ENCODE data around the gene ZNF132.

DNA sequence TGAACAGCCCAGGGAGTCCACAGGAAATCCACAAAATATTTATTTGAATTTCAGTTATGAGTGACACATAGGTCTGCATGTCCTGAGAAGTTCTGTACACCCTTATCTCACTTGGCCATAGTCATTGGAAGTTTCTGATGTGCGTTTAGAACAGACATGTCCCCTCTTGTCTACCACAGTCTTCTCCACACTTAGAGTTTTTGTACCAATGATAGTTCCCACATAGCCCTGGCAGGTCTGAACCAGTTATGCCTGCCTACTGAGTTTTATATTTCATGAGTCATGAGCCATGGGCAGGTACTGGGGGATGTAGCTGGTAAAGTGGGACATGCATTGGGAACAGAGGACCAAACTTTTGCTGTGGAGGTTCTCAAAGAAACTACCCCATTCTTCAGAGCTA lies 11.3 kb downstream of the ZNF132 start:
- TF ChIP-seq POLR2AphosphoS5 (IDR thresholded peaks at IDR 0.05) (no peak), POLR2A (IDR thresholded peaks at IDR 0.05) (no peak), EP300 (IDR thresholded peaks at IDR 0.05) (no peak)
- TF ChIP-seq, protein P1, sequence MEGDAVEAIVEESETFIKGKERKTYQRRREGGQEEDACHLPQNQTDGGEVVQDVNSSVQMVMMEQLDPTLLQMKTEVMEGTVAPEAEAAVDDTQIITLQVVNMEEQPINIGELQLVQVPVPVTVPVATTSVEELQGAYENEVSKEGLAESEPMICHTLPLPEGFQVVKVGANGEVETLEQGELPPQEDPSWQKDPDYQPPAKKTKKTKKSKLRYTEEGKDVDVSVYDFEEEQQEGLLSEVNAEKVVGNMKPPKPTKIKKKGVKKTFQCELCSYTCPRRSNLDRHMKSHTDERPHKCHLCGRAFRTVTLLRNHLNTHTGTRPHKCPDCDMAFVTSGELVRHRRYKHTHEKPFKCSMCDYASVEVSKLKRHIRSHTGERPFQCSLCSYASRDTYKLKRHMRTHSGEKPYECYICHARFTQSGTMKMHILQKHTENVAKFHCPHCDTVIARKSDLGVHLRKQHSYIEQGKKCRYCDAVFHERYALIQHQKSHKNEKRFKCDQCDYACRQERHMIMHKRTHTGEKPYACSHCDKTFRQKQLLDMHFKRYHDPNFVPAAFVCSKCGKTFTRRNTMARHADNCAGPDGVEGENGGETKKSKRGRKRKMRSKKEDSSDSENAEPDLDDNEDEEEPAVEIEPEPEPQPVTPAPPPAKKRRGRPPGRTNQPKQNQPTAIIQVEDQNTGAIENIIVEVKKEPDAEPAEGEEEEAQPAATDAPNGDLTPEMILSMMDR (IDR thresholded peaks at IDR 0.05) = no peak
